Sciatic nerve (tissue), 2 donors: ENCODE data around the gene CCDC144A. TPM values are rescaled to one million over a fixed set of nuclear protein-coding genes. Genes with fewer than 3 reads are reported as not detected.
"Not testable (repeated sequence)": the region's sequence is repeated elsewhere in the genome, so short reads cannot be mapped to it uniquely, and the experiment has no call there.

Experiments
- ATAC-seq: fragments of 200-7000 bp; cut with Tn5 transposase; one replicate; pipeline ENCODE4 v1.9.1; 2020; ENCODE audit warnings: mild to moderate bottlenecking, moderate library complexity
- DNase-seq: peaks from one replicate; pipeline ENCODE4 v3.0.0-alpha.2; 2020; ENCODE audit warnings: low spot score
- intact Hi-C: fragments of 100-400 bp; cut with DNase I; formaldehyde crosslinking; loops from one replicate; pipeline ENCODE4 v1.14.2; 2022
- total RNA-seq: library from RNA; stranded (reverse); fragmentation: NEBNext Ultra II Directional; extraction: Animal tissue kit (Norgen Biotek cat#: 25700); gene quantifications from one replicate; pipeline ENCODE4 v1.2.1, GENCODE V29; 2021
- donor health status: DM: no; HTN: no; CAD: no.
- donor health status: DM: no; HTN: no; CAD: no.

Gene CCDC144A
- total RNA-seq, 1 donor from 2014 or later, result 4.5 TPM

DNA sequence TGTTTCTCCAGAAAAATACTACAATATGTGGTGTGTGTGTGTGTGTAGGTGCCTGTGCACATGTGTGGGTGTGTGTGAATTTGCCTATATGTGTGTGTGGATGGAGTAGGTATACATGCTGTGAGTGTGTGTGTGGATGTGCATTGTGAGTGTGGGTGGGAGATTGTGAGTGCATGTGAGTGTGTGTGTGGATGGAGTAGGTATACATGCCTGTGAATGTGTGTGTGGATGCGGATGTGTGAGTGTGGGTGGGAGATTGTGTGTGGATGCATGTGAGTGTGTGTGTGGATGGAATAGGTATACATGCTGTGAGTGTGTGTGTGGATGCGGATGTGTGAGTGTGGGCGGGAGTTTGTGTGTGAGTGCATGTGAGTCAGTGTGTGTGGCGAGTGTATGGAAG lies 116.6 kb downstream of the CCDC144A start:
- intact Hi-C loops, ATAC-seq: not testable (repeated sequence)

DNA sequence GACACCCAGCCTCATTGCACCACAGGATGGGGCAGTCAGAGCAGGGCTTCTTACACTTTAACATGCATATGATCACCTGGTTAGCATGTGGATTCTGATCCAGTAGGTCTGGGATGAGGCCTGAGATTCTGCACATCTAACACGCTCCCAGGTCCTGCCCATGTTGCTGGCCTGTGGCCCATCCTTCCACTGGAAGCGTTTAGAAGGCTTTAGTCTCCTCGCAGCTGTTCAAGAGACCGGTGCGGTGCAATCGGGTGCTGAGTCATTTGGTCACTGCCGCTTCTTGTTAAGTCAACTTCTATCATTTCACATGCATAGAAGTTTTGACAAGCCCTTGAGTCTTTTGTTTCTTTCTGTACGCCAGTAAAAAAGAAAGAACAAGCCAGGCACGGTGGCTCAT lies 117.6 kb downstream of the CCDC144A start:
- intact Hi-C loops, DNase-seq, ATAC-seq: not testable (repeated sequence)

More for the DNA sequence above, 116.6 kb downstream of the CCDC144A start:
- DNase-seq, result not testable (repeated sequence)

DNA sequence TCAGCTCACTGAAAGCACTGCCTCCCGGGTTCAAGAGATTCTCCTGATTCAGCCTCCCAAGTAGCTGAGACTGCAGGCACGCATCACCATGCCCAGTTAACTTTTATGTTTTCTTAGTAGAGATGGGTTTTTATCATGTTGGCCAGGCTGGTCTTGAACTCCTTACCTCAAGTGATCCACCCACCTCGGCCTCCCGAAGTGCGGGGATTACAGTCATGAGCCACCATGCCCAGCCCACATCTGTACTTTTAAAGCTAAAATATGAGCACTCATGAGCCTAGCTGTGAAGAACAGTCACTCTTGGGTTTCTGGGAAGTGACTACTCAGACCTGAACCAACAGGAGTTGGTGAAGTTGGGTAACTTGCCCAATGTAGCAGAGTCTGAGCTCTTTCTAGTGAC lies 120.2 kb downstream of the CCDC144A start:
- ATAC-seq, DNase-seq, intact Hi-C loops: not testable (repeated sequence)

DNA sequence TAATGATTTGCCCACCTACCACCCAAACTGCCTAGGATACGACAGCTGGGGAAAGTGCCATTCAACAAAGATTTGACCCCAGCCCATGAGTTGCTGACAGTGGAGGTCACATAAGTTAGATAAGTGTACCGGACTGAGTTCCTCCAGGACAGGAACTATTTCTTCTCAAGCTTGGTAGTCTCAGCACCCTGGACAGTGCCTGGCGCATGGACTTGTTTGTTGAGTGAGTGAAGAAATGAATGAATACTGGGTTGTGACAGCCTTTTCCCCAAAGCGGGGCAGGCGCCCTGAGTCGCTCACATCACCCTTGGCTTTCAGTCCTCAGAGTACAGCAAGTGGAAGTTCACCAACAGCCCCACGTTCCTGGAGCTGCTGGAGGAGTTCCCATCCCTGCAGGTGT lies 122.1 kb downstream of the CCDC144A start:
- intact Hi-C loops, ATAC-seq: not testable (repeated sequence)

DNA sequence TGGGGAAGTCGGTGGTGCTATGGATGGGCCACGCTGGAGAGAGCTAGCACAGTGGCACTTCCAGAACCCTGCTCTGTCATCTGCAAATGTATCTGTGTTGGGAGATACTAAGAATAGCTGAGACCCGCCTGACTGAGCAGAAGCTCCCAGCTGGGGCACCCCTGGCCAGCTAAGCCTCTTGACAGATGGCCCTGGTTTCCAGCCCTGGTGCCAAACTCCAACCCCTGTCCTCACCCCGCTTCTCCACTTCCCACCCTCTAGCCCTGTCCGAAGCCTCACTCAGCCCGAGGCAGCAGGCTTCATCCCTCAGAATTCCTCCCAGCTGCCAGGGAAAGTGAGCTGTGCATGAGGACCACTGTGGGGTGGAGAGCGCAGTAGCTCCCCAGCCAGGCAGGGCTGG lies 124.4 kb downstream of the CCDC144A start:
- ATAC-seq (no peak), DNase-seq (no peak)
- intact Hi-C loops, result no loop called here

More for the DNA sequence above, 122.1 kb downstream of the CCDC144A start:
- DNase-seq, result not testable (repeated sequence)

DNA sequence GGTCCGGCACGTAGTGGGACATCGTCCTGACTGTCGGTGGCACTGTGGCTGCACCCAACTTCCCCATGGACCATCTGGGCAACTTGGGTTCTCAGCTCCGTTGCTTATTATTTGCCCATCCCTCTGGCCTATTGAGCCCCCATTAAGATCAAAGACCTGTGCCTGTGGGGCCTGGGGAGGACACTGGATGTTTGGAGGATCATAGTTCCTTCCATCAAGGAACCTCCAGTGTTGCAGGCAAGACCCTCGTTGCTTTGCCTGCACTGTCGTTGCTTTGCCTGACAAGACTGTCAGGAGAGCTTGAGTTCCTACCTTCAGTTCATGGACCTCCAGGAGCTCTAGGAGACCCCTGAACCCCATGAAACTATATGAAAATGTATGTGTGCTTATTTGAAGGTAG lies 127.2 kb downstream of the CCDC144A start:
- no peak for ATAC-seq
- intact Hi-C loops, result no loop called here
- no peak for DNase-seq

DNA sequence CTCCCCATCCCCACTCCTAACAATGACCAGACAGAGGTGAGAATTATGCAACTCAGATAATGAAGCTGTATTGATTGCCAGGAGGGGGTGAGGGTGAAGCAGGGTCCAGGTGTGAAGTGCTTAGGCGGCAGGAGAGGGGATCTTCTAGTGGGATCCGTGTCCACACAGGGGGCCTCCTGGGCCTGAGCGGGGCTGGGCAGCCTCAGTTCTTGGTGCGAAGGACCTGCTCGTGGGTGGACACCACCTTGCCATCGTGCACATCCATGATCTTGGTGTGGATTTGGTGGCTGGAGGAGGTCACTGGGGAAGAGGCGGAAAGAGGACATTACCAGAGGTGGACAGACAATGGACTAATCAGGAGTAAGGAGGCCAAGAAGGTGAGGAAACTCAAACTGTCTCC lies 127.9 kb downstream of the CCDC144A start:
- intact Hi-C loops, ATAC-seq: not testable (repeated sequence)

DNA sequence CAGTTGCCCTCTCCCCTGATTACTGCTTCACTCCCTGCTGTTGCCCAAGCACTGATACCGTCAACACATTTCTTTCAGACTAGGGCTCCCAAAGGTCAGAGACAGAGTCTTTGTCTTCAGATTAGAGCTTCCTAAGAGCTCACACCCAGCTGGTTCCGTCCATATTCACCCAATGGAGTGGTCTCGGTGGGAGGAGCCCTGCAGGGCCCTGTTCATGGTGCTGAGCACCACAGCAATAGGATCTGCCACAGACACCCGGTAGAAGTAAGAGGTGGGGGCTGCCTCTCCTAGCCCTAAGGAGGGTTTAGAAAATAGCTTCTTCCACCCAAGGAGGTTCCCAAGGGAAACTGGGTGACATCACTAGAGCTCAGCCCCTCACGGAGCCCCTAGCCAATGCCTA lies 128.3 kb downstream of the CCDC144A start:
- intact Hi-C loops, result no loop called here
- DNase-seq, result no peak
- no peak for ATAC-seq

More for the DNA sequence above, 127.9 kb downstream of the CCDC144A start:
- not testable (repeated sequence) for DNase-seq

DNA sequence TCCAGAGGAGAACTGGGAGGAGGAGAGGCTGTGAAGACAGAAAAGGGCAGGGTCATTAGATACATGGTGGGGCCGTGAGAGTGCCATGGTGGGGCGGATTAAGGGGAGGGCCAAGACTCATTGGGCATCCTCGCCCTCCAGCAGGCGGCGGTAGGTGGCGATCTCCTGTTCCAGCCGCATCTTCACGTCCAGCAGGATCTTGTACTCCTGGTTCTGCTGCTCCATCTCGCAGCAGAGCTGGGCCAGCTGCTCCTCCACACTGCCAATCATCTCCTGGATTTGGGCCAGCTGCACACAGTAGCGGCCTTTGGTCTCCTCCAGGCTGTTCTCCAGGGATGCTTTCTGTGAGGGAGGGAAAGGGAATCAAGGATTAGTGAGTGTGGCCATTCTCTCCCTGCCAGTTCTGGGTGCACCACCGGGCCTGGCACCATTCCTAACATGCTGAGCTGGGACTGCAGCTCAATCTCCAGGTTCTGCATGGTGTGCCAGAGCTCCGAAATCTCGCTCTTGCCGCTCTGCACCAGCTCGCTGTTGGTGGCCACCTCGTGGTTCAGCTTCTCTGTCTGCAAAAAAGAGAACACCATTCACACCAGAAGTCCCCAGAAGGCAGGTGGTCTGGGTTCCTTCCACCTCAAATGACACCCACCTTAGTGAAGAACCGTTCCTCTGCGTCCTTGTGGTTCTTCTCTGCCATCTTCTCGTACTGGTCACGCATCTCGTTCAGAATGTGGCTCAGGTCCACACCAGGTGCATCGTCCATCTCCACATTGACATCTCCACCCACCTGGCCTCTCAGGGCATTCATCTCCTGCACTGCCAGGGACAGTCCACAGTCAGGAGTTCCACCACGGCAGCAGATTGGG lies 129.0 kb downstream of the CCDC144A start:
- ATAC-seq (no peak), DNase-seq (no peak)
- intact Hi-C loops, result no loop called here

DNA sequence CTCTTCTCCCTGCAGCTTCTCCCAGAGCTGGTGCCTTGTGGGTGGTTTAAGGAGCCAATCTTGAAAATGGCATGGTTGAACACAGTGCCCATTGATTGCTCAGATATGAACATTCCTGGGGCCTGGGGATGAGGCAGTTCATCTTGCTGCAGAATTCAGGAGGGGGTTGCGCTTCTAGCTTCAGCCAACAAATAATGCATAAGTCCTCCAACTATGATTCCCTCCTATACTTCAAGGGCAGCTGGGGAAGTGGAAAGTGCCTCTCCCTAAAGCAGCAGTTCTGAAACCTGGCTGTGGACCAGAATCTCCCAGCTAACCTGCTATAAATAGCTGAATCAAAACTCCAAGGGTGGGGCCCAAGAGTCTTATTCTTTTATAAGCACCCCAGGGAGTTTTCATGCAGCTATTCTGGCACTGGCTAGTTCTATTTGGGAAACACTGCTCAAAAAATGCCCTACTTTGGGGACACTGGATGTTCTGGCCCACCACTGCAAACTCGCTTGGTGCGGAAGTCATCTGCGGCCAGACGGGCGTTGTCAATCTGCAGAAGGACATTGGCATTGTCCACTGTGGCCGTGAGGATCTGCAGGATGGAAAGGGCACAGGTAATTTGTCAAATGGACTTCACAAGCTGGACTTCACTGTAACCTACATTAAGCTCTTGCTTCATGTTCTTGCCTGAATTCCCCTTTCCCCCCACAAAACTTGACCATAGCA lies 130.3 kb downstream of the CCDC144A start:
- ATAC-seq, result peak; percentile 62
- DNase-seq, result no peak
- intact Hi-C loops, result no loop called here

DNA sequence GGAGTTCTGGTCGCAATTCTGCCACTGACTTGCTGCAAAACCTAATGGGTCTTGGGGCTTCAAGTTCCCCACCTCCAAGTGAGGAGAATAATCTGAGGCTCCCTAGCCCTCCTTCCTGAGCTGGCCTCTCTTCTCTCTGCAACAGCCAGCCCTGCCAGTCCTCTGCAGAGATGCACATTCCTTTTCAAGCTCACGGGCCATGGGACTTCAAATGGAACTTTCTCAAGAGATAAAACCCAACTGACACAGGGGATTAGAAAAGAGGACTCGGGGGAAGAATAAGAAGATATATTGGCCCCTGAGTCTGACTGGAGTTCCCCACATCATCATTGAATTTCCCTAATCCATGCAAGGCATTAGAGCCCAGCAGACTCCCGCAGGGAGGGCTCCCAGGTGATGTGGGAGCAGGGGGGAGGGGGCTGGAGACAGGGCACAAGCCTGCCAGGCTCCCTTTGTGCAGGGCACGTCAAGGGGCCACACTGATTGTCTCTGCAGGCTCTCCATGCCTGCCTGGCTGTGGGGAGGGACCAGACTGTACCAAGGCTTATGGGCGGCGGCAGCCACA lies 131.0 kb downstream of the CCDC144A start:
- ATAC-seq, result no peak
- intact Hi-C loops, result no loop called here
- DNase-seq, result no peak

DNA sequence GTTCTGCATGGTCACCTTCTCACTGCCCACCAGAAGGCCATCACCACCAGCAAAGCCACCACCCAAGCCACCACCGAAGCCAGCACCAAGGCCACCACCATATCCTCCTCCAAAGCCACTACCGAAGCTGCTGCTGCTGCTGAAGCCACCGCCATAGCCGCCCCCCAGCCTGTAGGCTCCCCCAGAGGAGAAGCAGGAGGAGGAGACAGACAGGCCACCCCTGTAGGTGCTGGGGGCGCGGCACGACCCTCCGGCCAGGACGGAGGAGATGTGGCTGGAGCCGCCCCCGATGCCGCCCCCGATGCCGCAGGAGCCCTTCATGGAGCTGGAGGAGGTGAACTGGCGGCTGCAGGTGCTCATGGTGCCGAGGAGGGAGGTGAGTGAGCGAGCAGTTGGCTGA lies 132.1 kb downstream of the CCDC144A start:
- DNase-seq, intact Hi-C loops, ATAC-seq: not testable (repeated sequence)

DNA sequence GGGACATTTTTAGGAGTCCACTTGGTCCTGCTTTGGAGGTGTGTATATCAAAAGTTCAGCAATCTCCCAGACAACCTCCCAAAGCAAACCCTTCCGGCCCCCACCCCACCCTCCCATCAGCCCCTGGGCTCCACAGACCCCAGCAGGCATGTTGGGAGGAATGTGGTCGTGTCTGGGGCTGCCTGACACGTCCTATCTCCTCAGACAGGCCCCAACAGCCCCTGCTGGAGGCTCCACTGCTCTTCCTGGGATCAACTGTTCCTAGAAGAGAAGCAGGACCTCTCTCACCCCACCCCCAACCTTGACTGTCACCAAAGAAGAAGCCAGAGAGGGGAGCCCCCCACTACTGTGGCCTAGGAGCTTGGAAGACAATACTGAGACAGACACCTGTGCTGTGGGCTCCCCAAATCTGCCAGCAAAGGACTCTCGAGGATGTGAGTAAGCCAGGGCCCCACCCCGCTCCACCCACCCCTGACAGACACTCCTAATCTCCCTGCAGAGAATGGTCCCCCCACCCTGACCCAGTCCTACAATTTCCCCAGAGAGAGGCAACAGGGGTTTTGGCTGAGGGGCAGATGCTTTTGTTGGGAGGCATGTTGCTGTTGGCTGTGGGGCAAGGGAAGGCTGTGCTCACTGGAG lies 133.8 kb downstream of the CCDC144A start:
- intact Hi-C loops, ATAC-seq, DNase-seq: not testable (repeated sequence)

Other genes with a start within 250 kb of the CCDC144A start
- gene LRRC75A, start 198.0 kb upstream of the CCDC144A start, total RNA-seq, result 7.0 TPM
- gene ZNF287, start 121.0 kb upstream of the CCDC144A start, total RNA-seq, result 8.9 TPM
- 17.1 TPM for gene ZNF624, start 36.4 kb upstream of the CCDC144A start, total RNA-seq